Activated T-helper 1 cell treated with Interleukin-2 at 50 U/mL for 16 hours (primary cell): ENCODE results near the gene ZBTB12.
"Not testable (repeated sequence)": the region's sequence is repeated elsewhere in the genome, so short reads cannot be mapped to it uniquely, and the experiment has no call there.

Source experiments
- DNase-seq: peaks from one replicate; pipeline ENCODE4 v3.0.0-alpha.2; 2020; ENCODE audit warnings: low read depth

Gene ZBTB12

DNA sequence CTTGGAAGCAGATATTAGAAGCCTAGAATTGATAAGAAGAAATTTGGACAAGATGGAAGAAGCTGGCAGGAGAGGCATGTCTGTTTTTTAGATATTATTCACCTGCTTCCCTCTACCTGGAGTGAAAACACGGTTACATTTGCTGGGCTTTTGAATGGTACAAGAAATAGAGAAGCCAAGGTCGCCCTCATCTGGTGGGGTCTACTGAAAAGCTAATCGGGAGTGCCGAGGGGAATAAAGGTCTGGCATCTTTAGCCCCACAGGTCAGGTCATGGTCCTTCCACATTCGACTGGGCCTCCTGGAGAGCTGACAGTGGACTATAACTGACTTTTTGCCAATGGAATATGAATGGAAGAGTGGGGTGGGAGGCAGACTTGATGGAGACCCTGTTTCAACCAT is 21.1 kb upstream of the ZBTB12 start:
- DNase-seq: no peak

DNA sequence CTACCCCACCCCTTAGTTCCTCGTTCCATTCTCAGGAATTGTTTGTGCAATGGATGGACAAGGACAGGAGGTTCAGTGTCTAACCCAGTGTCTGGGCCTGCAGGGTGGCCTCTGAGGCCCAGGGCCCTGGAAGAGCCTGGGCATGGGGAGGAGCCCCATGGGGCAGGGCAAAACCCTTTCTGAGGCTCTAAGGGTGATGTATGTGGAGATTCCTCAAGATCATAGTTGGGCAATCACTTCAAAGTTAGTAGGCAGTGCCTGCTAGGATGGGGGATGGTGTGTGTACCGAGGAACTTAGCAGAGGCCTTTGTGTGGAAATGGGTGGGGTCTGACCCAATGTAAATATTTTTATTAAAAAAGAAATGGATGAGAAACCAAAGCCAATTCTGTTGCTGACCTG is 18.9 kb upstream of the ZBTB12 start:
- no peak for DNase-seq

- no peak for DNase-seq
These were observed 17.9 kb upstream of the ZBTB12 start for GRCh38 chr6:31919624-31920303.

- DNase-seq: no peak
These were observed 16.3 kb upstream of the ZBTB12 start for GRCh38 chr6:31918069-31918720.

DNA sequence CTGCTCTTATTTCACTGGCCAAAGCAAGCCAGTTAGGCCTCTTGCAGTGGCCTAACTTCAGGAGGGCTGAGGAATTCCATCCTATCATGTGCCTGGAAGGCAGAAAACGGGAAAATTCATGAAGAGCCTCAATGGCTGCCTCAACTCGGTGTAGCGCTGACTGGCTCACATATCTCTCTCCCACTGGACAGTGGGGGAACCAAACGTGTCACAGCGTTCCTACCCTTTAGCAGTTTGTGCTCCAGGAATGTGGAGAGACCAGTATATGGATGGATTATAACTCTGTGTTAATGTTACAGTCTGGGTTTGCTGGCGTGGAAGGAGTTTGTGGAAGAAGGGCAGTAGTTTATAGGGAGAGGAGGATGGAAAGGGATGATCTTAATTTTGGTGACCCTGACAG is 13.9 kb upstream of the ZBTB12 start:
- DNase-seq: no peak

DNA sequence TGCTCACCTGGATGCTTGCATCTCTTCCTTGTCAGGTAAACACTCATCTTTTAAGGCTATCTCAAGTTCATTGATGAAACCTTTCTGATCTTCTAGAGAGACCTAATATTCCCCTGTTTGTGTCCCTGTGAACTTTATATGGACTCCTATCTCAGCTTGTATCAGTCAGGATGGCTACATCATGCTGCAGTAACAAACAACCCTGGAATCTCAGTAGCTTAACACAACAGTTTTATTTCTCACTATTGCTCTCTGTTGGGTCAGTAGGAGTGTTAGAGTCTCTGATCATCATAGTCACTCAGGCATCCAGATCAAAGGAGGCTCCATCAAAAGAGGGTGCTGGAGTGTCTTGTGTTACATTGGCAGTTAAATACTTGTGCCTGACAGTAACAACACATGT is 13.5 kb upstream of the ZBTB12 start:
- no peak for DNase-seq

DNA sequence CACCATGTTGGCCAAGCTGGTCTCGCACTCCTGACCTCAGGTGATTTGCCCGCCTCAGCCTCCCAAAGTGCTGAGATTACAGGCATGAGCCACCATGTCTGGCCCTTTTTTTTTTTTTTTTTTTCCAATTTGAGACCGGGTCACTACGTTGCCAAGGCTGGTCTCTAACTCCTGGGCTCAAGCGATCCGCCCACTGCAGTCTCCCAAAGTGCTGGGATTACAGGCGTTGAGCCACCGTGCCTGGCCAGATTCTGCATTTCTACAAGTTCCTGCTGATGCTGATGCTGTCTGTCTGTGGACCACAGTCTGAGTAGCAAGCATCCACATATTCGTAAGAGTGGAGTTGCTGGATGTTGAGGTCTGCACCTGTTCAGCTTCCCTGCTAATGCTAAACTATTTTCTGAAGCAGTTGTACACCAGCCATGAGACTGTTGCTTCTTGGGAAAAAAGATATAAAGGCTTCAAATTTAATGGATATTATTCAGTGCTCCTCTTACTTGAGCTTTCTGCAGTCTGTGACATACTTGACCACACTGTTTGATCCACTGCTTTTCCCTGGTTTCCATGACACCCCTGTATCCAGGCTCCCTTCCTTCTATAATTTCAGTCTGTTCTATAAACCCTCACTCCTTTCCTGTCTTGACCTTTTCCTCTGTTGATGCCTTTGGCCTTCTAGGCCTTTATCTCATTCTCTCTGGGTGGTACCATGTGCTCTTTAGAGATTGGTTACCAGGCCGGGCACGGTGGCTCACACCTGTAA is 10.1 kb upstream of the ZBTB12 start:
- DNase-seq: no peak

GRCh38 chr6:31909298-31909697 is 7.4 kb upstream of the ZBTB12 start:
- DNase-seq: not testable (repeated sequence)

- DNase-seq: no peak
These were observed 6.9 kb upstream of the ZBTB12 start for GRCh38 chr6:31908791-31909190.

GRCh38 chr6:31908255-31908654 is 6.4 kb upstream of the ZBTB12 start:
- not testable (repeated sequence) for DNase-seq

GRCh38 chr6:31907158-31907813 is 5.4 kb upstream of the ZBTB12 start:
- no peak for DNase-seq

- DNase-seq: not testable (repeated sequence)
These were observed 4.8 kb upstream of the ZBTB12 start for GRCh38 chr6:31906727-31907126.

DNA sequence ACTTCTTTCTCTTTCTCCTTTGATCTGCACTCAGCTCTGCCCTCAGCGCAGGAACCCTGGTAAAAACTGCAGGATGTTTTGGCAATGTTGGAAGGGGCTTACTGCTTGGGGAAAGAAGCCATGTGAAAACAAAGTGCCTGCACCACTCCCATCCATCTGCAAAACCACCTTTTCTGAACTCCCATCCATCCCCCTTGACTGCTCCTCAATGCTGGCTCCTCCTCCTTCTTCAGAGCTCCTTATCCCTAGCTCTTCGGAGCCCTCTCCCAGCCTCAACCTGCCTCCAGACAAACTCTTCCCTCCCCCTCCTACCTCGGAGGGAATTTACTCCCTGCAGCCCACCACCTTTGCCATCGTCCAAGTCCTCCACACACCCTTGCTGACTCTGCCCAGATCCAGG is 4.2 kb upstream of the ZBTB12 start:
- DNase-seq: no peak

DNA sequence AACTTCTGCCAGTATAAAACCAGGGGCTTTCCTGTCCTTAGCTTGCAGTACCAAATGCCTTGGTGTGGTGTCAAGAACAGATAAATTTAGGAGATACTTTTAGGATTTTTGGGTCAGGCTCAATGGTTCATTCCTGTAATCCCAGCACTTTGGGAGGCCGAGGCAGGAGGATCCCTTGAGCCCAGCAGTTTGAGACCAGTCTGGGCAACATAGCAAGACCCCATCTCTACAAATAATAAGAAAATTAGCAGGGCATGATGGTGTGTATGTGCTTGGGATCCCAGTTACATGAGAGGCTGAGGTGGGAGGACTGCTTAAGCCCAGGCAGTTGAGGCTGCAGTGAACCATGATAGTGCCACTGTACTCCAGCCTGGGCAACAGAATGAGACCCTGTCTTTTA is 3.2 kb upstream of the ZBTB12 start:
- DNase-seq: no peak

DNA sequence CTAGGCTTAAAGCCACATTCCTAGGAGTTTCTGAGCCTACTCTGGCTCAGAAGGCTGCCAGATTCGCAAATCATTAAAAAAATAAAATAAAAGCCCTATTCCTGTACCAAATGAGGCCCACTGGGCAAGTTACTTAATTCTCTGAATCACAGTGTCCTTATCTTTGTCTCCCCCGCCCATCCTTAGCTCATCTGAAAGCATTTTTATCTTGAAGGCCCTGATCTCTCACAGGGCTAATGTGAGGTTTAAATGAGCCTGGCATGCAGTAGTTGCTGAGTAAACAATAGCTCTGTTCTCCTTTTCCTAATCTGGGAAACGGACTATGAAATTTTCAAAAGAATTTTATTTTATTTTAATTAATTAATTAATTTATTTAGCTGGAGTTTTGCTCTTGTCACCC is 2.1 kb upstream of the ZBTB12 start:
- no peak for DNase-seq

DNA sequence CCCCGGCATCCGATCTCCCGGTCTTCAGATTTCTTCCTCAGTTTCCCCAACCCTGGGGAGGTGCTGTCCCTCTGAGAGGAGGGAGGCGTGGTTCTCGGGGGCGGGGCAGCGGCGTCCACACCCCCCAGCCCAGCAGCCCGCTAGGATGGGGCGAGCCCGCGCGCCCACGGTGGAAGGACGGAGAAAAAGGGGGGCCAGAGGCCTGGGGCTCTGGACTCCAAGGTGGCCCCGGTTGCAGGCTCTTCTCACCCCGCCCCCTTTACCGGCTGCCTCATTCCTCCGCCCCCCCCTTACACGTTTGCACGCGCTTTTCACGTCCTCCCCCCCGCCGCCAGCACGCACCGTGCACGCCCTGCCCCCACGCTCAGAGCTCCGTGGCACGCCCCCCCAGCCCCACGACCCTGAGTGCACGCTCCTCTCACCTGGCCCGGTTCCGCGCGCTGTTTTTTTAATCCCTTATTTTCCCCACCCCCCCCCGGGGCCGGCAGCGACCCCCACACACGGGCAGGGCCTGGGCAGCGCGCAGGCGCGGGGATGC is 402 bp downstream of the ZBTB12 start:
- peak; percentile 49 for DNase-seq

GRCh38 chr6:31900917-31901414 is 920 bp downstream of the ZBTB12 start:
- DNase-seq: no peak

DNA sequence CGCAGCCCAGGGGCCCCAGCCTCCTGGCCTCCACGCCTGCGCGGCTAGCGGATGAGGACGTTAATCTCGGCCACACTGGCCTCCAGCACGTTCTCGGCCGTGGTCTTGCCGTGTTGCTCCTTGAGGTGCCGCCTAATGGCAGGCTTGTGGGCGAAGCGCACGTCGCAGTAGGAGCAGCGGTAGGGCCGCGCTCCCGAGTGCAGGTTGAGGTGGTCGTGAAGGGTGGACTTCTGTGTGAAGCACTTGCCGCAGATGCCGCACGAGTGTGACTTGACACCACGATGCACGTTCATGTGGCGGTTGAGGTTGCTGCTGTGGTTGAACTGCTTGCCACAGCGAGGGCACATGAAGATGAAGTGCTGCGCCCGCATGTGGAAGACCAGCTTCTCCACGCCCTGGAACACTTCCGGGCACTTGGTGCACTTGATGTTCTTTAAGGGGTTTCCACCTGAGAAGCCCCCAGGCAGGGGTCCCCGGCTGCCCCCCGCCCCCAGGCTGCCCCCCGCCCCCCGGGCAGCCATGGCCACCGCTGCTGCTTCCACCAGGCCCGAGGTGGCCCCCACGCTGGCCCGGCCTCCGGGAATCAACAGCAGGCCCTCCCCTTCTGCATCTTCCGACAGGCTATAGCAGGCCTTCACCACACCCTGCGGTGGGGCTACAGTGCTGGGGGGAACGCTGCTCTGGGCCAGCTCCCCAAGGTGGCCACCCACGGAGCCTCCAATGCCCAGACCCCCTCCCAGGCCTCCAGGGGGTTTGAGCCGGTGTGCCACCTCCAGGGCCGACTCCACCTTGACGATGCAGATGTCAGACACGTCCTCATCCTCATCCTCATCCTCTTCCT is 1.8 kb downstream of the ZBTB12 start:
- no peak for DNase-seq

GRCh38 chr6:31899215-31899614 is 2.7 kb downstream of the ZBTB12 start:
- no peak for DNase-seq

GRCh38 chr6:31898383-31899011 is 3.4 kb downstream of the ZBTB12 start:
- no peak for DNase-seq
